Measurements from ENCODE around the gene KLC4. TPM values are rescaled to one million over a fixed set of nuclear protein-coding genes. Genes with fewer than 3 reads are reported as not detected.
A peak's percentile ranks its signal among the peaks of the same experiment; 100 is the strongest.

Gene KLC4
- total RNA-seq, result 21.6 TPM
- 10 to 100 TPM; 19.4 to 36.3 (median 26.1) TPM for polyA plus RNA-seq (ENCODE audit: insufficient read depth in 1 of 8, insufficient read length in 8 of 8, low replicate concordance in 1 of 8)
- long read RNA-seq, donor 1, partial matches to known transcripts, result 0 of 2 reads
- long read RNA-seq, donor 1, other reads (novel, unspliced or antisense), result 0 of 2 reads
- long read RNA-seq, donor 2, result 0 reads
- long read RNA-seq, donor 3, partial matches to known transcripts, result 0 of 1 reads
- long read RNA-seq, donor 3, other reads (novel, unspliced or antisense), result 0 of 1 reads
- long read RNA-seq, donor 4, partial matches to known transcripts, result 0 of 1 reads
- long read RNA-seq, donor 4, other reads (novel, unspliced or antisense), result 0 of 1 reads
- long read RNA-seq, donor 5, partial matches to known transcripts, result 0 of 2 reads
- long read RNA-seq, donor 5, other reads (novel, unspliced or antisense), result 0 of 2 reads
- long read RNA-seq, donor 6, partial matches to known transcripts, result 28 of 110 reads
- long read RNA-seq, donor 6, other reads (novel, unspliced or antisense), result 80 of 110 reads
- long read RNA-seq, donor 7, partial matches to known transcripts, result 44 of 63 reads
- long read RNA-seq, donor 7, other reads (novel, unspliced or antisense), result 18 of 63 reads
- long read RNA-seq, donor 8, partial matches to known transcripts, result 38 of 62 reads
- long read RNA-seq, donor 8, other reads (novel, unspliced or antisense), result 24 of 62 reads
- long read RNA-seq, donor 9, partial matches to known transcripts, result 6 of 33 reads
- long read RNA-seq, donor 9, other reads (novel, unspliced or antisense), result 26 of 33 reads
- long read RNA-seq, donor 10, partial matches to known transcripts, result 0 of 2 reads
- long read RNA-seq, donor 10, other reads (novel, unspliced or antisense), result 0 of 2 reads
- long read RNA-seq, donor 11, partial matches to known transcripts, result 0 of 2 reads
- long read RNA-seq, donor 11, other reads (novel, unspliced or antisense), result 0 of 2 reads

- H3K4me1 ChIP-seq (ENCODE audit: control insufficient read depth, insufficient read depth, low read length), result peaks cover 19% of the 10 kb centered on the region
- WGBS (ENCODE audit: insufficient coverage), result under 1% methylated on average over 51 of the region's 64 CpGs
- no peaks in the 10 kb centered on the region for H3K27me3 ChIP-seq (ENCODE audit: control insufficient read depth, insufficient read depth, low read length)
- H3K9me3 ChIP-seq (replicated peaks; ENCODE audit: control insufficient read depth, low read depth, low read length), result no peaks in the 10 kb centered on the region
- H3K27ac ChIP-seq (ENCODE audit: low read length), result peak within 1 kb of the TSS; percentile 84
- peak within 1 kb of the TSS; percentile 79 for H3K4me3 ChIP-seq (ENCODE audit: low read length)
- H3K36me3 ChIP-seq (ENCODE audit: control insufficient read depth, insufficient read depth, low read length), result peaks cover 51% of the 10 kb centered on the region
- DNase-seq, result peak; percentile 100
These were observed at the start of gene KLC4, which contains the start of gene MRPL2 for GRCh38 chr6:43059168-43060033. KLC4 (plus strand) TSS chr6:43059631; CDS start chr6:43061336, 1,705 bp downstream. MRPL2 (minus strand) TSS chr6:43059434; CDS start chr6:43059381, 53 bp downstream.

- no peaks in the 10 kb centered on the region for H3K27me3 ChIP-seq (ENCODE audit: control insufficient read depth, insufficient read depth, low read length)
- H3K27ac ChIP-seq (ENCODE audit: low read length), result no peak overlapping the region
- 74% methylated on average over 3 of the region's 6 CpGs for WGBS (ENCODE audit: insufficient coverage)
- DNase-seq, result no peak
- H3K4me1 ChIP-seq (ENCODE audit: control insufficient read depth, insufficient read depth, low read length), result peaks cover 27% of the 10 kb centered on the region
- H3K9me3 ChIP-seq (replicated peaks; ENCODE audit: control insufficient read depth, low read depth, low read length), result no peaks in the 10 kb centered on the region
- H3K36me3 ChIP-seq (ENCODE audit: control insufficient read depth, insufficient read depth, low read length), result peaks cover 66% of the 10 kb centered on the region
- no peak overlapping the region for H3K4me3 ChIP-seq (ENCODE audit: low read length)
These were observed 48.2 kb upstream of the KLC4 start for GRCh38 chr6:43011207-43011606.

GRCh38 chr6:43012364-43012763 lies 47.1 kb upstream of the KLC4 start:
- no peak overlapping the region for H3K27ac ChIP-seq (ENCODE audit: low read length)
- H3K27me3 ChIP-seq (ENCODE audit: control insufficient read depth, insufficient read depth, low read length), result no peaks in the 10 kb centered on the region
- WGBS (ENCODE audit: insufficient coverage), result 81% methylated on average over 6 of the region's 6 CpGs
- no peaks in the 10 kb centered on the region for H3K9me3 ChIP-seq (replicated peaks; ENCODE audit: control insufficient read depth, low read depth, low read length)
- DNase-seq, result no peak
- no peak overlapping the region for H3K4me3 ChIP-seq (ENCODE audit: low read length)
- H3K4me1 ChIP-seq (ENCODE audit: control insufficient read depth, insufficient read depth, low read length), result peaks cover 38% of the 10 kb centered on the region
- peaks cover 61% of the 10 kb centered on the region for H3K36me3 ChIP-seq (ENCODE audit: control insufficient read depth, insufficient read depth, low read length)

GRCh38 chr6:43013097-43013842 lies 46.2 kb upstream of the KLC4 start:
- Histone ChIP-seq H3K4me1 (ENCODE audit: control insufficient read depth, insufficient read depth, low read length) (peaks cover 47% of the 10 kb centered on the region), H3K27ac (ENCODE audit: low read length) (peak overlapping the region; percentile 71), H3K9me3 (replicated peaks; ENCODE audit: control insufficient read depth, low read depth, low read length) (no peaks in the 10 kb centered on the region), H3K27me3 (ENCODE audit: control insufficient read depth, insufficient read depth, low read length) (no peaks in the 10 kb centered on the region), H3K4me3 (ENCODE audit: low read length) (peak overlapping the region; percentile 86), H3K36me3 (ENCODE audit: control insufficient read depth, insufficient read depth, low read length) (peaks cover 61% of the 10 kb centered on the region)
- under 1% methylated on average over 22 of the region's 25 CpGs for WGBS (ENCODE audit: insufficient coverage)
- DNase-seq, result no peak

GRCh38 chr6:43013843-43014433 lies 45.5 kb upstream of the KLC4 start, which contains the start of the genes KLHDC3 and MEA1:
KLHDC3 (plus strand) TSS chr6:43014249; CDS start chr6:43017193, 2,944 bp downstream.
MEA1 (minus strand) TSS chr6:43013946; CDS start chr6:43013813, 133 bp downstream.
- Histone ChIP-seq H3K36me3 (ENCODE audit: control insufficient read depth, insufficient read depth, low read length) (peaks cover 61% of the 10 kb centered on the region), H3K4me3 (ENCODE audit: low read length) (peak within 1 kb of the TSS; percentile 86), H3K27me3 (ENCODE audit: control insufficient read depth, insufficient read depth, low read length) (no peaks in the 10 kb centered on the region), H3K27ac (ENCODE audit: low read length) (peak within 1 kb of the TSS; percentile 88), H3K4me1 (ENCODE audit: control insufficient read depth, insufficient read depth, low read length) (peaks cover 53% of the 10 kb centered on the region), H3K9me3 (replicated peaks; ENCODE audit: control insufficient read depth, low read depth, low read length) (no peaks in the 10 kb centered on the region)
- peak; percentile 100 for DNase-seq
- WGBS (ENCODE audit: insufficient coverage), result under 1% methylated on average over 51 of the region's 51 CpGs

- DNase-seq, result peak; percentile 70
- under 1% methylated on average over 7 of the region's 7 CpGs for WGBS (ENCODE audit: insufficient coverage)
- peaks cover 61% of the 10 kb centered on the region for H3K36me3 ChIP-seq (ENCODE audit: control insufficient read depth, insufficient read depth, low read length)
These were observed 45.0 kb upstream of the KLC4 start for GRCh38 chr6:43014434-43014909.

GRCh38 chr6:43016176-43016942 lies 43.1 kb upstream of the KLC4 start:
- Histone ChIP-seq H3K27me3 (ENCODE audit: control insufficient read depth, insufficient read depth, low read length) (no peaks in the 10 kb centered on the region), H3K27ac (ENCODE audit: low read length) (peak overlapping the region; percentile 88), H3K4me3 (ENCODE audit: low read length) (peak overlapping the region; percentile 24), H3K36me3 (ENCODE audit: control insufficient read depth, insufficient read depth, low read length) (peaks cover 58% of the 10 kb centered on the region), H3K9me3 (replicated peaks; ENCODE audit: control insufficient read depth, low read depth, low read length) (no peaks in the 10 kb centered on the region), H3K4me1 (ENCODE audit: control insufficient read depth, insufficient read depth, low read length) (peaks cover 66% of the 10 kb centered on the region)
- DNase-seq, result peak; percentile 69
- 53% methylated on average over 2 of the region's 7 CpGs for WGBS (ENCODE audit: insufficient coverage)

More at GRCh38 chr6:43014434-43014909, 45.0 kb upstream of the KLC4 start:
- Histone ChIP-seq H3K9me3 (replicated peaks; ENCODE audit: control insufficient read depth, low read depth, low read length) (no peaks in the 10 kb centered on the region), H3K27ac (ENCODE audit: low read length) (peak overlapping the region; percentile 88), H3K4me3 (ENCODE audit: low read length) (peak overlapping the region; percentile 77), H3K27me3 (ENCODE audit: control insufficient read depth, insufficient read depth, low read length) (no peaks in the 10 kb centered on the region), H3K4me1 (ENCODE audit: control insufficient read depth, insufficient read depth, low read length) (peaks cover 53% of the 10 kb centered on the region)

GRCh38 chr6:43016943-43017334 lies 42.5 kb upstream of the KLC4 start:
- 85% methylated on average over 12 of the region's 12 CpGs for WGBS (ENCODE audit: insufficient coverage)
- H3K27me3 ChIP-seq (ENCODE audit: control insufficient read depth, insufficient read depth, low read length), result no peaks in the 10 kb centered on the region
- no peak for DNase-seq
- H3K27ac ChIP-seq (ENCODE audit: low read length), result peak overlapping the region; percentile 88
- no peaks in the 10 kb centered on the region for H3K9me3 ChIP-seq (replicated peaks; ENCODE audit: control insufficient read depth, low read depth, low read length)
- peaks cover 66% of the 10 kb centered on the region for H3K4me1 ChIP-seq (ENCODE audit: control insufficient read depth, insufficient read depth, low read length)
- H3K4me3 ChIP-seq (ENCODE audit: low read length), result peak overlapping the region; percentile 24
- H3K36me3 ChIP-seq (ENCODE audit: control insufficient read depth, insufficient read depth, low read length), result peaks cover 52% of the 10 kb centered on the region

Measured in muscle of leg (tissue), 16 donors.